PFSK-1 (cell line): ENCODE measurements around the gene CCDC88C.

Experiments used
- POLR2AphosphoS5 ChIP-seq: IDR thresholded peaks from 2 replicates; pipeline ENCODE4 v1.6.1; 2012; ENCODE audit warnings: low read depth, mild to moderate bottlenecking, control low read depth, low read length, moderate library complexity
- SIN3A ChIP-seq: IDR thresholded peaks from 2 replicates; pipeline ENCODE4 v1.6.1; 2012; ENCODE audit warnings: mild to moderate bottlenecking, low read length, moderate library complexity, borderline replicate concordance; ENCODE audit not compliant: insufficient read depth

- TF ChIP-seq POLR2AphosphoS5 (no peak), SIN3A (no peak)
Measured at GRCh38 chr14:91270188-91270587, 147.4 kb downstream of the CCDC88C start.
